SK-MEL-5 (cell line): Measurements from ENCODE around the gene MT1A. TPM values are rescaled to one million over a fixed set of nuclear protein-coding genes. Genes with fewer than 3 reads are reported as not detected.
A peak's percentile ranks its signal among the peaks of the same experiment; 100 is the strongest.
"Not testable (repeated sequence)": the region's sequence is repeated elsewhere in the genome, so short reads cannot be mapped to it uniquely, and the experiment has no call there.

Experiments used
- DNase-seq: peaks from one replicate; pipeline ENCODE4 v3.0.0-alpha.2; 2016; ENCODE audit warnings: low read depth, low spot score
- in situ Hi-C: cut with HindIII; loops from 2 replicates; pipeline ENCODE4 v1.10.0; 2016; ENCODE audit warnings: low sequenced_read_pairs, high pct_unique_total_duplicates, low pct_unique_long_range_greater_than_20kb
- total RNA-seq: library from RNA; depleted of rRNA; stranded (reverse); fragments of >200 nt; shearing (Covaris generic); gene quantifications from 2 replicates; pipeline ENCODE4 v1.2.3, GENCODE V29; 2014

The MT1A gene
- total RNA-seq, 1 experiment from 2014 or later = not detected

DNA sequence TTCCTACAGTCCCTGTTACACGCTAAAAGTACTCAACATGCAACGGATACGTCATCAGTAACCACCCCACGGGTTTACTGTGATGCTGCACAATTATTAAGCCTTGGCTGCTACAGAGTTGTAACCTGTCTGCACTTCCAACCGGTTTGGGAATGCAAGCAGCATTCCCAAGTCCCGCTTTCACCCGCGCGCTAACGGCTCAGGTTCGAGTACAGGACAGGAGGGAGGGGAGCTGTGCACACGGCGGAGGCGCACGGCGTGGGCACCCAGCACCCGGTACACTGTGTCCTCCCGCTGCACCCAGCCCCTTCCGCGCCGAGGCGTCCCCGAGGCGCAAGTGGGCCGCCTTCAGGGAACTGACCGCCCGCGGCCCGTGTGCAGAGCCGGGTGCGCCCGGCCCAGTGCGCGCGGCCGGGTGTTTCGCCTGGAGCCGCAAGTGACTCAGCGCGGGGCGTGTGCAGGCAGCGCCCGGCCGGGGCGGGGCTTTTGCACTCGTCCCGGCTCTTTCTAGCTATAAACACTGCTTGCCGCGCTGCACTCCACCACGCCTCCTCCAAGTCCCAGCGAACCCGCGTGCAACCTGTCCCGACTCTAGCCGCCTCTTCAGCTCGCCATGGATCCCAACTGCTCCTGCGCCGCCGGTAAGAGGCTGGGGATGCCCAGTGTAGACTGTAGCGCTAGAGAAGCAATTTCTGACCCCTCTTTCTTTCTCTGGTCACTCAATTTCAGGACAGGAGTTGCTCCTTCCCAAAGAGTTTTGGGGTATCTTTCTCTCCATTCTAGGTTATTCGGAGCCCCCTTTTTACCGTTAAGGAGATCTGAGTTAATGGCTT lies 30.2 kb upstream of the MT1A start, which contains the start of gene MT2A:
Gene MT2A, plus strand, starts transcription at position 542 of the 833 bp plus-strand sequence. Its CDS starts 72 bp downstream, at position 614.
- DNase-seq = peak; percentile 88
- in situ Hi-C loops = no loop called here

GRCh38 chr16:56608876-56609462 lies 29.5 kb upstream of the MT1A start:
- DNase-seq = no peak
- in situ Hi-C loops = no loop called here

- in situ Hi-C loops = no loop called here
These were observed 29.0 kb upstream of the MT1A start for GRCh38 chr16:56609463-56609921.

DNA sequence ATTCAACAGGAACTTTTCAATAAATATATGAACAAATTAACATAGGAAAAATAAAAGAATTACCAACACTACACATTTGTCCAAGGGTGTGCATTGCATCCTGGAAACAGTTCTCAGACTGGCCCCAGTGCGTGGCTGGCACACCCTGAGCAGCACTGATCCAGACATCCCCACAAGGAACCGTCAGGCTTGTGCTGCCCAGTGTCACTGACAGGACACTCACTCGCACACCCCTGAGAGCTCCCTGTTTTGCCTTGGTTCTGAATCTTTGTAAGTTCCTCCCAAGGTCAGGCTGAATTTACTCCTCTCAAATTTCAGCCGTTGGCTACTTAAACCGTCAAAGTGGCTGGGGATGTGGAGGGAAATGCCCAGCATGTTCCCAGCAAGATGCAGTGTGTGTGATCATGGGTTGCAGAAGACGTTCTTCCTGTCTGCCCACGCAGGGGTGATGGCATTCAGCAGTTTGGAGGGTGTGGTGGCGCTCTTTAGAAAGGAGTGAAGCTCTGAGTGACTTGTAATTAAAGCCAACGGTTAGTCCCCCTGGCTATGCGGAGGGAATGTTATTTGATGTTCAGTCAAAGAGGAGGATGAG lies 28.4 kb upstream of the MT1A start:
- in situ Hi-C loops = no loop called here
- peak; percentile 61 for DNase-seq

More at GRCh38 chr16:56609463-56609921, 29.0 kb upstream of the MT1A start:
- DNase-seq = peak; percentile 73

- in situ Hi-C loops = no loop called here
- DNase-seq = no peak
These were observed 27.8 kb upstream of the MT1A start for GRCh38 chr16:56610609-56611111.

DNA sequence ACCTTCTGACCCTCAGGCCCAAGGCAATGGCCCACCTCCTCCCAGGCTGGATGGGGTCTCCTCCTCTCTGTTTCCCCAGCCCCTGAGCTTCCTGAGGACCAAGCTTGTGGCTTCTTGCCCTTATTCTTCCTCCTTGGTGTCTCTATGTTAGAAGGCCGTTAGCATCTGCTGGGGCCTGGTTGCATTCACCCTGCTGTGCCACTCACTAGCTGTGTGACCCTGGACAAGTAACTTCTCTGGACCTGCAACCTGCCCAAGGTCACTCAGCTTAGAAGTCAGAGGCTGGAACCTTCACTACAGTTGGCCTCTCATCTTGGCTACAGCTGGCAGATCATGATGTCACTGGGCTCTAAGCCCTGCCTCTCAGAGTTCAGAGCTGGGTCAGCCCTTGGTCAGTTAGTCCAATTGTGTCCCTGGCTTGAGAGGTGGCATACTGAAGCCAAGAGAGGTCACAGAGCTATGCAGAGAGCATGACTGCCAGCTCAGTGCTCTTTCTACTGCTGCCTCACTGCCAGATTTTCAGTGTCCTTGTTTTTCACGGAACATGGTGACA lies 27.1 kb upstream of the MT1A start:
- no peak for DNase-seq
- in situ Hi-C loops = no loop called here

- in situ Hi-C loops = no loop called here
- DNase-seq = no peak
These were observed 24.8 kb upstream of the MT1A start for GRCh38 chr16:56613706-56614105.

DNA sequence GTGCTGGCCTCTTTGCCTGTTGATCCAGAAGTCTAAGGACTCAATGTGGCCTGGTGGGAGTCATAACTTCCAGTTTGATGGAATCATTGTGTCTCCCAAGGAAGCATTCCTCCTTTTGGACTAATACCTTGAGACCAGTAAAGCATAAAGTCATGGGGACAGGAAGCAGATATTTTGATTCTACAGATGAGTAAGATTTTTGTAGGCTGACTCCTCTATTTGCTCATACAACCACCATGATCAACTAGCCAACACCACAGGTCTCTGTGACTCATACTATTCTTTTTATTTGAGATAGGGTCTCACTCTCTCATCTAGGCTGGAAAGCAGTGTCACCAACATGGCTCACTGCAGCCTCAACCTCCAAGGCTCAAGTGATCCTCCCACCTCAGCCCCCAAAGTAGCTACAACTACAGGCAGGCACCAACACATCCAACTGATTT lies 23.9 kb upstream of the MT1A start:
- in situ Hi-C loops = no loop called here
- DNase-seq = no peak

- no peak for DNase-seq
- in situ Hi-C loops = no loop called here
These were observed 23.1 kb upstream of the MT1A start for GRCh38 chr16:56615353-56615752.

DNA sequence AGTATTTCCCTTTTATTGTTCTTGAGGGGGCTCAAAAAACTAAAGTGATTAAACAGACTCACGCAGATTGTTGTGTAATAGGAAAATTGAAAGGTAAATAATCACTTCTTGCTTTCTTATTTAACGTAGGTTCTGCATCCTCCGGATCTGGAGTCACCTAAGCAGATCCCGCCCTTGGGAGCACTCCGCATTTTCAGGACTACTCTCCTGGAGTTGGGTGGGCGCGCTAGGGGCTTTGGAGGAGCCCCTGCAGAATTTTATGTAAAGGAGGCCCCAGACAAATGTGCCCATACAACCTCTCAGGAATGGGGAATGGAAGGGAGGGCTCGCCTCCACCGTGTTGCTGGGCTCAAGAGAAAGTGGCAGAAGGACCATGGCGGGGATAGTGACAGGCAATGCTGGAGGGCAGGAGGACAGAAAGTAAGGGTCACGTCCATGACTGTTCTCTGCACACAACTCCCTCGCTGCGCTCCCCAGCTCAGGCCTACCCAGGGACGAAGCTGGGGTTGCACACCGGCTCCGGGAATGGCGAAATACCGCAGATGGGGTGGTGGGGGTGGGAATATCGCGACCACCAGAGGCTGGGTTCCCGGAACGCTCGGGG lies 21.8 kb upstream of the MT1A start:
- in situ Hi-C loops = no loop called here
- DNase-seq = no peak

DNA sequence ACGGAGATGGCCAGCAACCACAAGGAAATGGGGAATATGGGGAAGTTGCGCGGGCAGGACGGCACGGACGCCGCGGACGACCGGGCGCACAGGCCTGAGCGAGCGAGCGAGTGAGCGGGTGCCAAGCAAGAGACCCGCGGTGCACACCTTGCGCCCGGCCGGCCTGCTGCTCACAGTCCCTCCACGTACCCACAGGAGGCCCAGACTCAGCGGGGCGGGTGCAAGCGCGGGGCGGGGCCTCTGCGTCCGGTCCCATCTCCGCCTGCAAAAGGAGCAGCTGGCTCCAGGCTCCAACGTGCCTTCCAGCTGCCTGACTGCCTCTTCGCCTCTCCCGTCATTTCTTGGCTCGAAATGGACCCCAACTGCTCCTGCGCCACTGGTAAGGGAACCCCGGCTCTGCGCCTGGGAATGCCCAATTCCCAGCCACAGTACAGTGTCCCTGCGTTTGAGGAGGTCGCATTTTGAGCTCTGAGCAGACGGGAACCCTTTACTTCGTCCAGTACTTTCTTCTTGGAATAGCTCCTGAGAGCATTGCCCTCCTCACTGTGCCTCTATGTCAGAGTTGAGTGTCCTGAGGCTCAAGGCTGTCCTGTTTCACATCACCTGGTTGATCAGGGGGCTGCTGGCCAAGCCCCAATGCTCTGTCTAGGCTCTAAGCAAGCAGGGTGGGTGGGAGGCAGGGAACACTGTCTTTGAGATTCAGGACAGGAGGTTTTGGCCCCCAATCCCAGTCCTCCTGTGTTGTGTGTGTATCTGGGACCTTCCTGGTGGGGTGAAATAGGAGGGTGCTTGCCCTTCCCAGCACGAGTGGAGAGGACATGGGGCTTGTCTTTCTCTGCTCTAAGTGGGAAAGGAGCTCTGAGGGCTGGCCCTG lies 21.0 kb upstream of the MT1A start:
- in situ Hi-C loops = no loop called here
- DNase-seq = no peak

- in situ Hi-C loops = no loop called here
These were observed 20.3 kb upstream of the MT1A start for GRCh38 chr16:56618138-56618537.

DNA sequence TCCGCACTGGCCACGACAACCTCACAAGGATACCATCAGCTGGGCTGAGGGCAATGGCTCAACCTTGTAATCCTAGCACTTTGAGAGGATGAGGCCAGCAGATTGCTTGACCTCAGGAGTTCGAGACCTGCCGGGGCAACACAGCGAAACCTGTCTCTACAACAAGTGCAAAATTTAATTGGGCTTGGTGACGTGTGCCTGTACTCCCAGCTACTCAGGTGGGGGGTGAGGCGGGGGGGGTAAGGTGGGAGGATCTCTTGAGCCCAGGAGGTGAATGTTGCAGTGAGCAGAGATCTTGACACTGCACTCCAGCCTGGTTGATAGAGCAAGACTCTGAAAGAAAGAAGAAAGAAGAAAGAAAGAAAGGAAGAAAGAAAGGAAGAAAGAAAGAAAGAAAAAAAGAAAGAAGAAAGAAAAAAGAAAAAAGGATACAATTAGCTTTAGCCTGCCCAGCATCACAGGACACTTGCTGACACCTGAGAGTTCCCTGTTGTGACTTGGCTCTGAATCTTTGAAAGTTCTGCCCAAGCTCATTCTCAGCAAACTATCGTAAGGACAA lies 18.0 kb upstream of the MT1A start:
- in situ Hi-C loops = no loop called here
- DNase-seq = no peak

More at GRCh38 chr16:56618138-56618537, 20.3 kb upstream of the MT1A start:
- DNase-seq = no peak

- DNase-seq, in situ Hi-C loops: not testable (repeated sequence)
These were observed 16.6 kb upstream of the MT1A start for GRCh38 chr16:56621665-56622445.

- DNase-seq, in situ Hi-C loops: not testable (repeated sequence)
These were observed 15.3 kb upstream of the MT1A start for GRCh38 chr16:56623184-56623583.

- in situ Hi-C loops = no loop called here
- DNase-seq = no peak
These were observed 14.8 kb upstream of the MT1A start for GRCh38 chr16:56623637-56624036.
